Activated naive CD4-positive, alpha-beta T cell treated with anti-CD3 and anti-CD28 coated beads, Interleukin-2, amount 50 U/mL, for 24 hours (primary cell): ENCODE data around the gene SEMA5A.
"Not testable (repeated sequence)": the region's sequence is repeated elsewhere in the genome, so short reads cannot be mapped to it uniquely, and the experiment has no call there.

Source experiments
- H3K27ac Mint-ChIP-seq: one replicate; pipeline ENCODE4 v1.8.0; 2021; ENCODE audit warnings: mild to moderate bottlenecking, mixed read lengths
- H3K27me3 Mint-ChIP-seq: one replicate; pipeline ENCODE4 v1.8.0; 2021; ENCODE audit warnings: mixed read lengths
- H3K36me3 Mint-ChIP-seq: one replicate; pipeline ENCODE4 v1.8.0; 2021; ENCODE audit warnings: mixed read lengths
- H3K4me1 Mint-ChIP-seq: one replicate; pipeline ENCODE4 v1.8.0; 2021; ENCODE audit warnings: mixed read lengths
- H3K4me3 Mint-ChIP-seq: one replicate; pipeline ENCODE4 v1.8.0; 2021; ENCODE audit warnings: mild to moderate bottlenecking, mixed read lengths
- H3K9me3 Mint-ChIP-seq: one replicate; pipeline ENCODE4 v1.8.0; 2021; ENCODE audit warnings: mixed read lengths

The SEMA5A gene

GRCh38 chr5:9425710-9426109, 120.2 kb downstream of the SEMA5A start:
- Mint-ChIP-seq H3K4me1 (no peaks in the 10 kb centered on the region), H3K36me3 (no peaks in the 10 kb centered on the region), H3K27me3 (no peaks in the 10 kb centered on the region), H3K9me3 (no peaks in the 10 kb centered on the region), H3K27ac (no peak overlapping the region), H3K4me3 (no peak overlapping the region)

- Mint-ChIP-seq H3K27me3 (no peaks in the 10 kb centered on the region), H3K27ac (no peak overlapping the region), H3K4me1 (no peaks in the 10 kb centered on the region), H3K36me3 (peaks cover 2% of the 10 kb centered on the region), H3K9me3 (peaks cover 11% of the 10 kb centered on the region), H3K4me3 (no peak overlapping the region)
Observed at GRCh38 chr5:9423571-9423970, 122.3 kb downstream of the SEMA5A start.

GRCh38 chr5:9421884-9422283, 124.0 kb downstream of the SEMA5A start:
- Mint-ChIP-seq H3K4me1 (no peaks in the 10 kb centered on the region), H3K27ac (no peak overlapping the region), H3K4me3 (no peak overlapping the region), H3K36me3 (peaks cover 2% of the 10 kb centered on the region), H3K9me3 (peaks cover 15% of the 10 kb centered on the region), H3K27me3 (no peaks in the 10 kb centered on the region)

- no peak overlapping the region for H3K4me3 Mint-ChIP-seq
- H3K9me3 Mint-ChIP-seq: peaks cover 15% of the 10 kb centered on the region
- H3K4me1 Mint-ChIP-seq: no peaks in the 10 kb centered on the region
- H3K27ac Mint-ChIP-seq: no peak overlapping the region
- H3K27me3 Mint-ChIP-seq: no peaks in the 10 kb centered on the region
- H3K36me3 Mint-ChIP-seq: peaks cover 2% of the 10 kb centered on the region
Observed at GRCh38 chr5:9419794-9420193, 126.1 kb downstream of the SEMA5A start.

- H3K9me3 Mint-ChIP-seq: peaks cover 15% of the 10 kb centered on the region
- H3K27ac Mint-ChIP-seq: no peak overlapping the region
- peaks cover 2% of the 10 kb centered on the region for H3K36me3 Mint-ChIP-seq
- no peak overlapping the region for H3K4me3 Mint-ChIP-seq
- H3K4me1 Mint-ChIP-seq: no peaks in the 10 kb centered on the region
- H3K27me3 Mint-ChIP-seq: no peaks in the 10 kb centered on the region
Observed at GRCh38 chr5:9415566-9415965, 130.3 kb downstream of the SEMA5A start.

- Mint-ChIP-seq H3K27ac (no peak overlapping the region), H3K27me3 (no peaks in the 10 kb centered on the region), H3K4me3 (no peak overlapping the region), H3K9me3 (peaks cover 15% of the 10 kb centered on the region), H3K36me3 (peaks cover 2% of the 10 kb centered on the region), H3K4me1 (no peaks in the 10 kb centered on the region)
Observed at GRCh38 chr5:9415091-9415490, 130.8 kb downstream of the SEMA5A start.

- Mint-ChIP-seq H3K4me3 (no peak overlapping the region), H3K9me3 (no peaks in the 10 kb centered on the region), H3K36me3 (no peaks in the 10 kb centered on the region), H3K27me3 (no peaks in the 10 kb centered on the region), H3K4me1 (no peaks in the 10 kb centered on the region), H3K27ac (no peak overlapping the region)
Observed at GRCh38 chr5:9411142-9411541, 134.7 kb downstream of the SEMA5A start.

GRCh38 chr5:9409413-9409960, 136.4 kb downstream of the SEMA5A start:
- H3K4me1 Mint-ChIP-seq: no peaks in the 10 kb centered on the region
- no peak overlapping the region for H3K4me3 Mint-ChIP-seq
- no peaks in the 10 kb centered on the region for H3K27me3 Mint-ChIP-seq
- H3K9me3 Mint-ChIP-seq: no peaks in the 10 kb centered on the region
- H3K36me3 Mint-ChIP-seq: no peaks in the 10 kb centered on the region
- H3K27ac Mint-ChIP-seq: no peak overlapping the region

- no peaks in the 10 kb centered on the region for H3K36me3 Mint-ChIP-seq
- no peaks in the 10 kb centered on the region for H3K9me3 Mint-ChIP-seq
- H3K4me3 Mint-ChIP-seq: no peak overlapping the region
- no peaks in the 10 kb centered on the region for H3K4me1 Mint-ChIP-seq
- H3K27me3 Mint-ChIP-seq: no peaks in the 10 kb centered on the region
- H3K27ac Mint-ChIP-seq: no peak overlapping the region
Observed at GRCh38 chr5:9408964-9409363, 136.9 kb downstream of the SEMA5A start.

GRCh38 chr5:9405196-9405754, 140.6 kb downstream of the SEMA5A start:
- Mint-ChIP-seq H3K36me3 (no peaks in the 10 kb centered on the region), H3K27ac (no peak overlapping the region), H3K4me1 (no peaks in the 10 kb centered on the region), H3K9me3 (peaks cover 6% of the 10 kb centered on the region), H3K4me3 (no peak overlapping the region), H3K27me3 (no peaks in the 10 kb centered on the region)

GRCh38 chr5:9401786-9402472, 143.9 kb downstream of the SEMA5A start:
- Mint-ChIP-seq H3K4me1 (no peaks in the 10 kb centered on the region), H3K4me3 (no peak overlapping the region), H3K36me3 (no peaks in the 10 kb centered on the region), H3K27ac (no peak overlapping the region), H3K27me3 (no peaks in the 10 kb centered on the region), H3K9me3 (peaks cover 6% of the 10 kb centered on the region)

GRCh38 chr5:9399783-9400182, 146.1 kb downstream of the SEMA5A start:
- not testable (repeated sequence) for H3K27ac Mint-ChIP-seq, H3K4me1 Mint-ChIP-seq, H3K4me3 Mint-ChIP-seq, H3K9me3 Mint-ChIP-seq, H3K27me3 Mint-ChIP-seq, H3K36me3 Mint-ChIP-seq

GRCh38 chr5:9399094-9399493, 146.8 kb downstream of the SEMA5A start:
- Mint-ChIP-seq H3K4me1 (no peaks in the 10 kb centered on the region), H3K27ac (no peak overlapping the region), H3K27me3 (no peaks in the 10 kb centered on the region), H3K9me3 (peaks cover 6% of the 10 kb centered on the region), H3K36me3 (no peaks in the 10 kb centered on the region), H3K4me3 (no peak overlapping the region)

GRCh38 chr5:9398227-9398626, 147.6 kb downstream of the SEMA5A start:
- no peaks in the 10 kb centered on the region for H3K4me1 Mint-ChIP-seq
- no peak overlapping the region for H3K27ac Mint-ChIP-seq
- H3K4me3 Mint-ChIP-seq: no peak overlapping the region
- H3K36me3 Mint-ChIP-seq: no peaks in the 10 kb centered on the region
- H3K9me3 Mint-ChIP-seq: peaks cover 6% of the 10 kb centered on the region
- no peaks in the 10 kb centered on the region for H3K27me3 Mint-ChIP-seq

GRCh38 chr5:9396285-9396770, 149.5 kb downstream of the SEMA5A start:
- Mint-ChIP-seq H3K9me3 (no peaks in the 10 kb centered on the region), H3K4me1 (no peaks in the 10 kb centered on the region), H3K27me3 (no peaks in the 10 kb centered on the region), H3K4me3 (no peak overlapping the region), H3K36me3 (no peaks in the 10 kb centered on the region), H3K27ac (no peak overlapping the region)

GRCh38 chr5:9395706-9396105, 150.2 kb downstream of the SEMA5A start:
- no peaks in the 10 kb centered on the region for H3K4me1 Mint-ChIP-seq
- H3K4me3 Mint-ChIP-seq: no peak overlapping the region
- no peak overlapping the region for H3K27ac Mint-ChIP-seq
- H3K27me3 Mint-ChIP-seq: no peaks in the 10 kb centered on the region
- no peaks in the 10 kb centered on the region for H3K9me3 Mint-ChIP-seq
- no peaks in the 10 kb centered on the region for H3K36me3 Mint-ChIP-seq
